Body of pancreas (tissue), 4 donors: ENCODE data around the gene ZNF287. TPM values are rescaled to one million over a fixed set of nuclear protein-coding genes. Genes with fewer than 3 reads are reported as not detected.
A peak's percentile ranks its signal among the peaks of the same experiment; 100 is the strongest.

Experiments used
- ATAC-seq: fragments of 150-250 bp; one replicate; pipeline ENCODE4 v1.9.1; 2016
- DNase-seq, 4 donors: peaks; one replicate each; pipeline ENCODE4 v3.0.0-alpha.2; 2019
- H3K27ac ChIP-seq, 4 donors: fragments of 200-600 bp; sonication (generic); 1 replicate in 3 of 4; 2 replicates in 1 of 4; pipeline versions ENCODE4 v1.5.1 to v1.6.1; 2016 to 2019; ENCODE audit warnings: mild to moderate bottlenecking in 1 of 4, mixed read lengths in 1 of 4, moderate library complexity in 1 of 4
- H3K27me3 ChIP-seq, 2 donors: fragments of 200-600 bp; sonication (generic); one replicate each; pipeline ENCODE4 v1.6.0; 2016; ENCODE audit warnings: mild to moderate bottlenecking in 1 of 2
- H3K36me3 ChIP-seq, 2 donors: fragments of 200-600 bp; sonication (generic); replicated peaks in 1 of 2; 2 replicates each; pipeline ENCODE4 v1.5.1; 2016; ENCODE audit warnings: low read depth in 2 of 2; ENCODE audit not compliant: insufficient read depth in 1 of 2
- H3K4me1 ChIP-seq: fragments of 200-600 bp; sonication (generic); one replicate; pipeline ENCODE4 v1.6.0; 2016
- H3K4me3 ChIP-seq, 2 donors: fragments of 200-600 bp; sonication (generic); 1 replicate in 1 of 2; 2 replicates in 1 of 2; pipeline ENCODE4 v1.5.1; 2016 to 2019
- H3K9me3 ChIP-seq, 3 donors: fragments of 200-600 bp; sonication (generic); 1 replicate in 2 of 3; 2 replicates in 1 of 3; pipeline ENCODE4 v1.5.1; 2016
- CTCF ChIP-seq, 7 experiments: fragments of 450-650 bp in 4 of 7; fragments of 200-600 bp in 3 of 7; sonication (generic) in 3 of 7; IDR thresholded peaks; one replicate each; pipeline ENCODE4 v1.5.1; 2016 to 2019; ENCODE audit warnings: antibody characterized with exemption in 7 of 7
- POLR2A ChIP-seq, 3 donors: fragments of 450-650 bp; IDR thresholded peaks; one replicate each; pipeline ENCODE4 v1.6.1; 2016; ENCODE audit warnings: antibody characterized with exemption in 3 of 3, mild to moderate bottlenecking in 2 of 3
- WGBS, 2 donors: methylation state at CpG; one replicate each; pipeline ENCODE4 v1.1.5; 2017; 5-methylcytosine and 5-hydroxymethylcytosine counted together
- intact Hi-C: fragments of 100-400 bp; cut with DNase I; formaldehyde crosslinking; loops from one replicate; pipeline ENCODE4 v1.15.1; 2023
- total RNA-seq, 2 donors: library from RNA; depleted of rRNA; stranded (reverse); fragments of >200 nt; gene quantifications; one replicate each; pipeline ENCODE4 v1.1.0, GENCODE V29; 2016

The ZNF287 gene
- 1 to 10 TPM; 4.4 to 7.6 TPM for total RNA-seq

GRCh38 chr17:16568541-16569357 lies at the start of gene ZNF287:
Gene ZNF287 (minus strand): TSS chr17:16569204. CDS start chr17:16567731, 1,473 bp downstream.
- DNase-seq, result peak; percentile 94 to 97 (median 96)
- 2 to 3% methylated on average over 18 to 69 of the region's 77 CpGs for WGBS, 2 donors
- Histone ChIP-seq H3K36me3 (no peaks in the 10 kb centered on the region), H3K27ac (peak within 1 kb of the TSS in 1 of 4 donors; percentile 21), H3K4me1 (peaks cover 8% of the 10 kb centered on the region), H3K27me3 (no peaks in the 10 kb centered on the region), H3K9me3 (no peaks in the 10 kb centered on the region), H3K4me3 (peak within 1 kb of the TSS; percentile 45 to 56)
- intact Hi-C loops, result no loop called here
- TF ChIP-seq POLR2A (IDR thresholded peaks at IDR 0.05) (peak in 2 of 3 donors; percentile 63), CTCF (IDR thresholded peaks at IDR 0.05) (no peak)
- ATAC-seq, result peak; percentile 99

GRCh38 chr17:16617481-16618060 lies 48.6 kb upstream of the ZNF287 start:
- 87 to 94% methylated on average over 53 of the region's 53 CpGs for WGBS, 2 donors
- peaks cover 0 to 5% (median 0%) of the 10 kb centered on the region in 3 donors for H3K9me3 ChIP-seq
- DNase-seq (no peak), ATAC-seq (no peak)
- no peak overlapping the region for H3K27ac ChIP-seq
- no peak overlapping the region for H3K4me3 ChIP-seq
- H3K27me3 ChIP-seq, result no peaks in the 10 kb centered on the region
- intact Hi-C loops, result no loop called here
- TF ChIP-seq CTCF (IDR thresholded peaks at IDR 0.05) (no peak), POLR2A (IDR thresholded peaks at IDR 0.05) (no peak)
- H3K4me1 ChIP-seq, result no peaks in the 10 kb centered on the region
- no peaks in the 10 kb centered on the region for H3K36me3 ChIP-seq

- DNase-seq, result no peak
- H3K27me3 ChIP-seq, result no peaks in the 10 kb centered on the region
- 70 to 77% methylated on average over 5 of the region's 5 CpGs for WGBS, 2 donors
- H3K36me3 ChIP-seq, result no peaks in the 10 kb centered on the region
- H3K27ac ChIP-seq, result no peak overlapping the region
- peaks cover 0 to 4% (median 0%) of the 10 kb centered on the region in 3 donors for H3K9me3 ChIP-seq
- intact Hi-C loops, result no loop called here
- no peak overlapping the region for H3K4me3 ChIP-seq
- TF ChIP-seq CTCF (IDR thresholded peaks at IDR 0.05) (no peak), POLR2A (IDR thresholded peaks at IDR 0.05) (no peak)
- no peak for ATAC-seq
- H3K4me1 ChIP-seq, result no peaks in the 10 kb centered on the region
These were observed 30.5 kb upstream of the ZNF287 start for GRCh38 chr17:16599537-16599936.

- Histone ChIP-seq H3K36me3 (no peaks in the 10 kb centered on the region), H3K27me3 (no peaks in the 10 kb centered on the region), H3K4me1 (peaks cover 15% of the 10 kb centered on the region), H3K27ac (no peak overlapping the region), H3K9me3 (no peaks in the 10 kb centered on the region), H3K4me3 (no peak overlapping the region)
- WGBS, 2 donors, result 5% methylated on average over 2 of the region's 2 CpGs
- DNase-seq (peak in 1 of 4 donors; percentile 9), ATAC-seq (peak; percentile 60)
- intact Hi-C loops, result no loop called here
- TF ChIP-seq POLR2A (IDR thresholded peaks at IDR 0.05), result no peak
- TF ChIP-seq CTCF (IDR thresholded peaks at IDR 0.05), result no peak
These were observed 24.5 kb upstream of the ZNF287 start for GRCh38 chr17:16593356-16594102.
